GM18520 (cell line): Measurements from ENCODE around the gene ARIH2.
A peak's percentile ranks its signal among the peaks of the same experiment; 100 is the strongest.

Experiments
- ATAC-seq: cut with Tn5 transposase; IDR thresholded peaks from one replicate; pipeline ENCODE4 v1.9.1; 2021; ENCODE audit not compliant: unreplicated experiment

The ARIH2 gene

DNA sequence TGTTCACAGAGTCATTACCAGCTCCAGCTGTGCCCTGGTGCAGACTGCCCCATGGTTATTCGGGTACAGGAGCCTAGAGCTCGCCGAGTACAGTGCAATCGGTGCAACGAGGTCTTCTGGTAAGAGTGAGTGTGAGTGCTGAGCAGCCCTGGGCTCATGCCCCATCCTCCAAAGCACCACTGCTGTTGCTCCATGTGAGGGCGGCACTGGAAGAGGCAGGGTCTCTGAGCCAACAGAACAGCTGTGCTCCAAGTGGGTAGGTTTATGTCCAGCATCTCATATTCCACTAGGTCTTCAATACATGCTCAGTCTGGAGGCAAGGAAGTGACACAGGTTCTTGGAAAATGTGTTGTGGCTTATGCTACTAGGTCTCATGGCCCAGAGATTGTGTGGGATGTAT lies 51.9 kb downstream of the ARIH2 start:
- no peak for ATAC-seq

DNA sequence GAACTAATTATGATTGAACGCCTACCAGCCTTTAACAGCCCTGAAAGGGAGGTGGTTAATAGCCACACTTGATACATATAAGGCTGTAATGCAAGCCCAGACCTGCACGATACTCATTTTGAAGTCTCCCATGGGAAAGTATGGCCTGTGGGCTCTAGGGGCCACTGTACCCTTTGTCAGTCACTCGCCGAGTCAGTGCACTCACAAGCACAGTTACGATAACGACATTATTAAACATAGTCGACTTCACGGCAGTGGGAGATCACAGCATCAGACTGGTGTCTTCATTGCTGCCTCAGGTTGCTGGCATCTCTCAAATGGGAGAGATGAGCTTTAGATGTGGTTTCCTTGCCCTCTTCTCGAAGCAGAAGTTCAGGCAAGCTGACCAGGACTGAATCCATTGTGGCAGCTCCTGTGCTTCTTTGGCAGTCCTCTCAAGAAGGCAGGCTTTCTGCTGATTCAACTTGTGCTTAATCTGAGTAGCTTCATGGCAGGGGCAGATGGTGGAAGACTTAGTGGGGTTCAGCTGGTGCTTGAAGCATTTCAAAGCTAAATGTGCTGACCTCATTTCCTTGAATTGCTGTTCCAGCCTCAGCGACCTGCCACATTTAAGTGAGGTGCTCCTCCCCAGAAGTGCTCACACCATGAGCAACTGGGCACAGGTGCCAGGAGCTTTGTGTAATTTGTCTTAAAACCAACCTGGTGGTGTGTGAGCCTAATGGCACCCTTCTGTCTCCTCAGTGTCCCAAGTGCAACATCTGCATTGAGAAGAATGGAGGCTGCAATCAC lies 55.6 kb downstream of the ARIH2 start:
- no peak for ATAC-seq

DNA sequence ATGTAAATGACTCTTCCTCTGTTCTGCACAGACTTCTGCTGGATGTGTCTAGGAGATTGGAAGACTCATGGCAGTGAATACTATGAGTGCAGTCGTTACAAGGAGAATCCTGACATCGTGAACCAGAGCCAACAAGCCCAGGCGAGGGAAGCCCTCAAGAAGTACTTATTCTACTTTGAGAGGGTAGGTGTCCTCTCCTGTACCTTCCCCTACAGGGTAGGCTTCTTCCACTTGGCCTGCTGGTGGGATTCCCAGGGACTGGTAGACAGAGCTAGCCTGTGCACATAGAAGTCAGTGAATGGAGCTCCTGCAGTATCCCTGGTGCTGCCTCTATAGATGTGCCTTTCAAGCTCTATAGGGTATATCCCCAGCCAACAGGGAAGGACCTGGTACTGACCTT lies 60.8 kb downstream of the ARIH2 start:
- ATAC-seq: no peak

DNA sequence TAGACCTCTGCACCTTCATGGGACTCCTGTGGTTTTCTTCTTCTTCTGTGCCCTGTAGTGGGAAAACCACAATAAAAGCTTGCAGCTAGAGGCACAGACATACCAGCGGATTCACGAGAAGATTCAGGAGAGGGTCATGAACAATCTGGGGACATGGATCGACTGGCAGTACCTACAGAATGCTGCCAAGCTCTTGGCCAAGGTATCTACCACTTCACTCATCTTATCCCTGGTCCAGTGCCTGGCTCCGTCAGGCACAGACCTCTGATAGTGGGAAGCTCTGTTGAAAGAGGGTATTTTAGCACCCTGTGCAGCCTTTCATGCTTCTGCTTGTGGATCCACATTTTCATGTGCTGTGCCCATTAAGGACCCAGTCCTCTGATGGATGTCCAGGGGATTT lies 61.7 kb downstream of the ARIH2 start:
- no peak for ATAC-seq

DNA sequence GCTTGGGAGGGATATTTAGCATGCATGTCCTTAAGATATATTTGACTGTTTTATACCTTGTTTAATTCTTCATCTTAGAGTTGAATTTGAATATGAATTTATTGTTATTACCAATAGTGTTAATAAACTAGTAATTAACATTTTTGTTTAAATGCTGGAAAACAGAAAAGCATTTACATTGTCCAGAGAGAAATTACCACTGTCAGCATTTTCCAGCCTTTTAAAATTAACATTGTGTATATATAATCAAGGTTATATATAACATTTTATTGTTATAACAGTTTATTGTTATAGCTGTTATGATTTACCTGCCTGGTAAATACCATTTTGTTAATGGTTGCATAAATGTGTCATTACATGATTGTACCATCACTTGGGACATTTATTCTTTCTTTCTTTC lies 63.4 kb downstream of the ARIH2 start:
- ATAC-seq: no peak

DNA sequence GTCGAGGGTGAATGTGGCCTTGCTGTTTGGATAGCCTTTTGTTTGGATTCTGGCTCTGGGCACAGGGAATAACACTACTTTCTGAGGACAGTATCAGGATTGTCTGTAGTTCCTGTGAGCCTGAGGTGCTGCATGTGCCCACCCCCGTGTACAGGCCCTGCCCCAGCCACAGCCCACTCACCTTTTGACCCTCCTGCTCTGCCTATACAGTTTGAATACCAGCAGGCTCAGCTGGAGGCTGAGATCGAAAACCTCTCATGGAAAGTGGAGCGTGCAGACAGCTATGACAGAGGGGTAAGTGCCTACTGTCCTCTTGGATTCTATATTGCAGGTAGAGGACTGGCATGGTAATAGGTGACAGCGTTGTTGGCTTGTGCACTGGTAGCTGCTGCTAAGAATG lies 64.0 kb downstream of the ARIH2 start:
- ATAC-seq: no peak

DNA sequence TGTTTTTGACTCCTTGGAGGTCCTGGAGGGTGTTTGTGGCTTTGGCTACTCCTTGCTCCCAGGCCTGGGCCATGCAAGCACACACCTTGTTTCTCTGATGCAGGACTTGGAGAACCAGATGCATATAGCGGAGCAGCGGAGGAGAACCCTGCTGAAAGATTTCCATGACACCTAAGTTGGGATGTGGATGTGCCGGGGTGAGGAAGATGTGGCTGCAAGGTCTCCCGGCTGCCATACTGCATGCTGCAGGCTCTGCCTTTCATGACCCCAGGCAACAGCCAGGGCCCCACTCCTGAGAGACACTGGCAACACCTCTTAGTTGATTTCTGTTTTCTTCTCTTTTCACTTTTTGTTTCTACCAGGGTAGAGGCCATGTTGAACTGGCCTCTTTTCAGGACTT lies 64.5 kb downstream of the ARIH2 start:
- no peak for ATAC-seq

DNA sequence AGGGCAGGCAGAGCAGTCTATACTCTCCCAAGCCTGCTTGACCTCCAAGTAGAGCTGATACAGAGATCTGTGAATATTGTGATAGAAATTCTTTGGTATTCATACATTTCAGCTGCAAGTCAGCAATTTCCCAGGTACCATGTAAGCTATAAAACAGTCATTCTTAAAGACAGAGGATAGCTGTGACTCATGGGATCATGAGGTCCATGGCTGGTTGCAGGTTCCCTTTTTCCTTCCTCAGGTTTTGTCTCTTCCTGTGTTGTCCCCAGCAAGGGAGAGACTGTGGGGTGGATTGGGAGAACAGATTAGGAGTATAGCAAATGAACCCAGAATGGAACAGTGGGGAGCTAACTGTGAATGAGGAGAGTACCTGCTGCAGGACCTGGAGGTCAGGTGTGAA lies 66.0 kb downstream of the ARIH2 start:
- ATAC-seq: no peak

DNA sequence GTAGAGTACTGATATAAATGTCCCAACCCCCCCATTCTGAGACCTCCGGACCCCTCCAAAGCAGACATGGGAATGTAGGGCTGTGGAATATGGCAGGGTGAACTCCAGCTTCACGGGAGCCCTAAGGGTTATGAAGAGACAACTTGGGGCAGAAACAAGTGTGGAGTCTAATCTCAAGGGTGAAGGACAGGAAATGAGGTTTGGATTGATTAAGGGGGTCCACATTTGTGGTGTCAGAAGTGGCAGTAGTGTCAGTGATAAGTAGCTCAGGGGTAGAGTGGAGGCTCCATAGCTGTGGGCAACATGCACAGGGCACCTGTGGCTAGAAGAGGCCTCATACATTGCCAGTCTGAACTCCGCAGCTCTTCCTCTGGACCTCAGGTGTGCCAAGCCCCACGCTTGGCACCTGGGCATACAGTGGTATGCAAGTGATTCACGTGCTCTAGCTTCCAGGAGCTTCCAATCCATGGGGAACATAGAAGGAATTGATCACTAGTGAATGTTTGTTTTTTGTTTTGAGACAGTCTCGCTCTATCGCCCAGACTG lies 67.3 kb downstream of the ARIH2 start:
- no peak for ATAC-seq

DNA sequence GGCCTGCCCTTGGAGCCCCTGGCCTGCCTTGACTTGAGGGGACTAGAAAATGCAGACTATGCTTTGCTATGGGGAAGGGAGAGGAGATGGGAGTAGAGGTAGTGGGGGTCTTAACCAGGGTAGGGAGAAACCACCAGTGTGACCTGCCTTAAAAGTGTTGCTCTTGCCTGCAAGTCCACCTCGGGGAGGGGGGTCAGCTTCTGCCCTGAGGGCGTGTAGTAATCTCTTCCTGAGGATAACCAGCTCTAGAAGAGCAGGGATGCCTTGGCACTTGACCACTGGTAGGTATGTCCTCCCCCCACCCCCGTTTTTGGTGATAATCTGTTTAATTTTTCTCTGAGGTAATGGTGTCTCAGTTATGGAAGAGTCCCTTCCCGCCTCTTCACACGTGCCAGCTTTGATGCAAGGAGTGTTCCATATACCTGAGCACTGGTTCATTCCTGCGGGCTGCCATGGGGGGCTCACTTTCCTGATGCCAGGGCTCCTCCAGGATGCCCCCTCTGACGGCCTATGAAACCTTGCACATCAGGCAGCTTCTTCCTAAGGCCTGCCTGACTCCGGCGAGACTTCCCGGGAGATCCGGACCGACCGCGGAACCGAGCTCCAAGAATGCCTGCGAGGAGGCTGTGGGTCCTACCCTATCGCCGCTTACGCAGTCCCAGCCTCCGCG lies 70.6 kb downstream of the ARIH2 start:
- ATAC-seq: no peak

DNA sequence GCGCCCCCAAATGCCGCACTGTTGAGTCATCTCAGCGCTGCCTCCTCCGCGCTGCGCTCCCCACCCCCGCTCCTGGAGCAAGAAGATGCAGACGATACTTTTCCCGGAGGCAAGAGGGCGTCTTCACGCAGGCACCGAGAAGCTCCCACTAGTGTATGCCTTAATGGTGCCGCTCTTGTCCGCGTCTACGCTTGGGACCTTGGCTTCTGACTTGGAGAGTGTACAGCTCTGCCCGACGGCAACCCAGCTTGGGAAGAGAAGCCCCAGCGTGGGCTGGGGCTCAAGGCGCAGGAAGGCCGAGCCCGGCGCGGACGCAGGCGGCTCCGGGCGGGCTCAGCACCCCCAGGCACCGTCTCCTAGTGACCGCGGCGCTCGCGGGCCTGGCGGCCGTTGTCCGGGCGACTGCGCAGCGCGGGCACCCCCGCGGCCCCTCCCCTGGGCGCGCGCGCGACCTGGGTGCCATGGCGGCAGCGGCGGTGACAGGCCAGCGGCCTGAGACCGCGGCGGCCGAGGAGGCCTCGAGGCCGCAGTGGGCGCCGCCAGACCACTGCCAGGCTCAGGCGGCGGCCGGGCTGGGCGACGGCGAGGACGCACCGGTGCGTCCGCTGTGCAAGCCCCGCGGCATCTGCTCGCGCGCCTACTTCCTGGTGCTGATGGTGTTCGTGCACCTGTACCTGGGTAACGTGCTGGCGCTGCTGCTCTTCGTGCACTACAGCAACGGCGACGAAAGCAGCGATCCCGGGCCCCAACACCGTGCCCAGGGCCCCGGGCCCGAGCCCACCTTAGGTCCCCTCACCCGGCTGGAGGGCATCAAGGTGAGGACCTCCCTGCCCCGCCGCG lies 71.4 kb downstream of the ARIH2 start, which contains the start of gene P4HTM:
Gene P4HTM, plus strand, starts transcription at position 446 of the 840 bp plus-strand sequence. Its CDS starts 16 bp downstream, at position 462.
- peak; percentile 47 for ATAC-seq

DNA sequence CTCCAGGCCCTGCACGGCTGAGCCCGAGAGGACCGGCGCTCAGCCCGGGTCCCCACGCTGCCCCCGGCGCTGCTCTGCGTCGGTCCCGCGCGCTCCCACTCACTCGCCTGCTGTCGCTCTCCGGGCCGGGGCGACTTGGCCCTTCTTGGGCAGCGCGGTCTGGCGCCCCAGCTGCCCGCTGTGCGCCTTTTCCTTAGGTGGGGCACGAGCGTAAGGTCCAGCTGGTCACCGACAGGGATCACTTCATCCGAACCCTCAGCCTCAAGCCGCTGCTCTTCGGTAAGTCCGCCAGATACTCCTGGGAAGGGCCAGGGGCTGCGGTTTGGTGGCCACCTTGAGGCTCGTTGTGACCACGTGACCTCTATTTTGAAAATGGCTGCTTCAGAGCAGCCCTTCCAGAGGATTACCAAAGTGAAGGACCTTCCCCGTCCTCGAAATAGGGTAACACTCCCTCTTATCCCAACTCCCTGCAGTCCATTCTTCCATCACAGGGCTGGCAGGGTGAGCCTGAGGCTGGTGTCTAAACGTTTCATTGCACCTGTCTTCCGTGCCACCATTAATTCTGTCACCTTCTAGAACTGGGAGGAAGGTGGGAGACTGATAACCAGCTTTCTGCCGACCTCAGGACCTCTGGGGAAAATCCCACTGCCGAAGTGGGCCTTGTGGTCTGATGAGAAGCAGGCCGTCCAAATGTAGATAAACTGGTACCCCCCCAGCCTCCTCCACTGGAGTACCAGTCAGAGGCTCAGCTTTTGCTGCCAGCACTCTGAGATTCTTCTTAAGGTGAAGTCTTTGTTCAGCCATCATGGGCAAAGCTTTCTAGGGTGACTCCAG lies 72.2 kb downstream of the ARIH2 start:
- ATAC-seq: no peak

DNA sequence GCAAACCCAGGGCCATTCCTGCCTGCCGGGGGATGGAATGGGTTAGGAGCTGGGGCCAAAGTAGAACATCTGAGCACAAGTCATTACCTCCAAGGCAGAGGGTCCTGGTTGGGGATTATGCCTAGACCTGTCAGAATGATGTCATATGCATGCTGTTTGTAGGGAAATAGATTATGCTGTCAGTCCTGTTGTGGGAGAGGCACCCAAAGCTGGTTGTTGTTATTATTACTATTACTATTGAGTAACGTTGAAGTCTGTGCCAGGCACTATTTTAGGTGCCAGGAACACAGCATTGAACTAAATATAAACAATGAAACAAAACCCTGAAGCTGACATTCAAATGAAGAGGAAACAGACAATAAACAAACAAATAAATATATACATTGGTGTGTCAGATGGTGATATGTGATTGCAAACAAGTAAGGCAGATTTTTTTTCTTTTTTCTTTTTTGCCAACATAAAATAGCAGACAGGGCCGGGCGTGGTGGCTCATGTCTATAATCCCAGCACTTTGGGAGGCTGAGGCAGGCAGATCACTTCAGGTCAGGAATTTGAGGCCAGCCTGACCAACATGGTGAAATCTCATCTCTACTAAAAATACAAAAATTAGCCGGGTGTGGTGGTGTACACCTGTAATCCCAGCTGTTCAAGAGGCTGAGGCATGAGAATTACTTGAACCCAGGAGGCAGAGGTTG lies 73.4 kb downstream of the ARIH2 start:
- no peak for ATAC-seq

DNA sequence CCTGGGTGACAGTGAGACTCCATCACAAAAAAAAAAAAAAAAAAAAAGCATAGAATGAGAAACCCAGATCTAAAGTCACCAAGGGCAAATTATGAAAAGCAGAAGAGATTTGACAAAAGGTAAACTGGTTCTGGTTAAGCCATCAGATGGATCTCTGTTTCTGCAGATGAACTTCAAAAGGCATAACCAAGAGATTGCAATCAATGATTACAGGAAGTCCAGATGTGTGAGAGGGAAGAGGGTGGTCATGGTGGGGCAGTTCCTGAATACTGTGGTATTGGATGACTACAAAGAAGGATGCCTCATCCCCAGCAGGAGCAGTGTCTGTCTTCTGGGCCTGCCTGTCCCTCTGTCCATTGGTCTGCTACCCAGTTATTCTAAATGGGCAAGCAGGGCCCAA lies 75.2 kb downstream of the ARIH2 start:
- ATAC-seq: no peak

DNA sequence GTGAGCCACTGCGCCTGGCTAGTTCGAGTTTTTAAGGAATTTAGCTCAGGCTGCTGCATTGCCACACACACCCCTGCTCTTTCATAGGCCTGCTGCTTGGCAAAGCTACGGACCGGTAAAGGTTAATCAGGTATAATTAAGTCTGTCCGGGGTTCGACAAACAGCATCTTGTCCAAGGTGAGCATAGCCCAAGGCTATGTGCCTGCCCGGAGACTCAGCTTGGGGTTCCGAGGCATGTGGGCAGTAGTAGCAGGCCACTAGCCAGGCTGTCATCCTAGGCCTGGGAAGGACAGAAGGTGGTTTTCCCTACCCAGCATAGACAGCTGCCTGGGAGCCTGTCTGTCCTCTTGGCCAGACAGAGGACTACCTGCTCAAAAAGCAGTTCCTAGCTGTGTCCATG lies 78.0 kb downstream of the ARIH2 start:
- ATAC-seq: no peak

DNA sequence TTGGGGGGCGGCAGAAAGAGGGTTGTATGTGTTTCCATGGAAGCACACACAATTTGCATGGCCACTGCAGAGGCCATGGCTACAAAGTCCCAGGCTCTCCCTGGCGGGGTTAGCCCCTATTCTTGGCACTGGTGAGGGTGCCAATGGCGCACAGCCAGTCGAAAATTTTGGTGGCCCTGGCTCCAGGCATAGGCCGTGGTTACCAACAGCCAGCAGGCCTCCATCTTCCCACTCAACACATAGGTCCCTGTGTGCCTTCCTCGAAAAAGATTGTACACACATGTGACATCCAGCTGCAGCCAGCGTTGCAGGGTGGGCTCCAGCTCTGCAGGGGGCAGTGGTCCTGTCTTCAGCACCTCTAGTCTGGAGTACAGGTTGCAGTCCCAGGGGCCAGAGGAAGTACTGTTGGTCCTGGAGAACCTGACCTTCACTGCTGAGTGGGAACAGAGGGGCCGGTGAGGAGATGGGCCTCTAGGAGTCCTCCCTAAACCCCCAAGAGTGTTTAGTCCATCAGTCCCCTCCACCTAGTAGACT lies 78.5 kb downstream of the ARIH2 start:
- no peak for ATAC-seq

DNA sequence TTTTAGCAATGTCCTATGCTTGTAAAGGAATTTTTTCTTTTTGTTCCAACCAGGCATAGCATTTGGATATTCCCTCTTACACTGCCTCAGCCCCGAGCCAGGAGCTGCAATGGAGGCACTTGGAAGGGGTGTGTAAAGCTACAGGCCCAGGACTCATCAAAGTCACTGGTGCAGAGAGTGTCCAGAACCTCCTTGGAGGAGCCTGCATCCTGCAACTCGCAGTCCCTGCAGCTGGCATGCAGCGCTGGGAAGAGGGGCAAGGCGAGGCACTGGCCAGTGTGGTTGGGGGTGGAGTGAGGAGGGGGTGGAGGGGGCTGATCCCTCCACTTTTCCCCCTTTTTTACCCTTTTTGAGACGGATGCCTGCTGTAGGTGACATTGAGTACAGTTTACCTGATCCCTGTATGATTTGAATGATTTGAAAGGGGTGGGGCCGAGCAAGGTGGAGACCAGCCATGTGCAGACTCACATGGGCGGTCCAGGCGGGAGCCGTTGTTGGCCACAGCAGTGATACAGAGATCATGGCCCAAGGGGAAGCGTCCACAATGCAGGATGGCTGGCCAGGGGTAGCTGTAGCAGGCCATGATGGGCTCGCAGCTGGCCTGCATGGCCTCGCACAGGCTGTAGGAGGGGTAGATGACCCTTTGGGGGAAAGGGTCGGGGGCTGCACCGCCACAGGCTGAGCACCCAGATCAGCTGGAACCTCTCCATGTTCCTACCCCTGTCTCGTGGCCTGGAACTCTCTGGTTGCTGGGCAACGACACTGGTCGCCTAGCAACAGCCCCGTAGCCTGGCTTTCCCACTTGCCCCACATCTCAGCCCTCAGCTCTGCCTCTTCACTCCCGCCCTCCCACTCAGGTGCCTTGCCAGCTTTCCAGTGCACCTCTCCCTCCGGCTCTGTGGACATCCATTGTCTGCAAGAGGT lies 79.3 kb downstream of the ARIH2 start:
- no peak for ATAC-seq

DNA sequence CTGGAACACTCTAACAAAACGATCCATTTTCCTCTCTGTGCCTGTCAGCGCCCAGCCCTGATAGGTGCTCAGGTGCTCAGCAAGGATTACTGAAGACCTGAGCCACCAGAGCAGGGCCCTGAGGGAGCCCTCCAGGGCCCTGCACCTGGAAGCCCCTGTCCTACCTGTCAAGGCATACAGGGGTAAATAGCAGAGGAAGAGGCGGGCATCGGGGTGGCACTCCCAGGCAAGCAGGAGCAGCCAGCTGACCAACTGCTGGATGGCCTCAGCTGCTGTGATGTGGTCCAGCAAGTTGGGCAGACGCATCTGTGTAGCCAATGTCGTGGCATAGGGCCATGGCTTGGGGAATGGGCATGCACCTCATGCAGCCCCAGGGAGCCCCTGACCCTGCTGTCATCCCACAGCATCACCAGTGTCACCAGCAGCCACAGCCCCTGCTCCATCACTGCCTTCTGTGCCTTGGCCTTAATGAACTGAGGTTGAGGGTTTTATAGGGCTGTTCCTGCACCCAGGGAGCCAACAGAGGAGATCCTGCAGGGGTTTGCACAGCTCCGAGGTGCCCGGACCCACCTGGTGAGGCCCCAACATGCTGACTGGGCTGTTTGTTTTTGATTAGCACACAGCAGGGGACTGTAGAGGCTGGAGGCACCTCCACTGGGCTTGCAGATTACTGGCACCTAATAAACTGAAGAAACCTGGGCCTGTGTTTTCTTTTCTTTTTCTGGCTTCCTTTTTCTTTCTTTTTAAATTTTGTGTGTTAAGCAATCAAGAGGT lies 80.6 kb downstream of the ARIH2 start:
- no peak for ATAC-seq
